SU-DHL-6 (cell line): ENCODE results near the gene ANP32B.

ENCODE experiments used
- H2AFZ ChIP-seq: fragments of 200-600 bp; sonication (generic); 2 replicates; pipeline ENCODE4 v1.6.1; 2014; ENCODE audit warnings: low read depth, mild to moderate bottlenecking, moderate library complexity, mixed read lengths, antibody characterized with exemption, low read length; ENCODE audit not compliant: severe bottlenecking
- H3F3A ChIP-seq: fragments of 200-600 bp; shearing (Covaris generic); 2 replicates; pipeline ENCODE4 v1.6.0; 2016; ENCODE audit warnings: antibody characterized with exemption, mild to moderate bottlenecking; ENCODE audit not compliant: insufficient read depth
- H3K27ac ChIP-seq: fragments of 200-600 bp; sonication (generic); 2 replicates; pipeline ENCODE4 v1.5.1; 2016; ENCODE audit warnings: low read depth, mild to moderate bottlenecking, low read length, moderate library complexity, mixed read lengths
- H3K27me3 ChIP-seq: fragments of 200-600 bp; sonication (generic), shearing (Covaris generic); 2 replicates; pipeline ENCODE4 v1.6.0; 2014; ENCODE audit warnings: mild to moderate bottlenecking, low read length
- H3K36me3 ChIP-seq: fragments of 200-600 bp; sonication (generic); 2 replicates; pipeline ENCODE4 v1.6.1; 2014; ENCODE audit warnings: mild to moderate bottlenecking, low read length, mixed read lengths
- H3K4me2 ChIP-seq: fragments of 300-600, 200-600 bp; shearing (Covaris generic), sonication (generic); 2 replicates; pipeline ENCODE4 v1.6.0; 2014; ENCODE audit warnings: low read length, low read depth, mild to moderate bottlenecking; ENCODE audit not compliant: poor library complexity, severe bottlenecking
- H3K4me3 ChIP-seq: fragments of 200-600 bp; sonication (generic); 2 replicates; pipeline ENCODE4 v1.5.1; 2014; ENCODE audit warnings: antibody characterized with exemption, low read length, mild to moderate bottlenecking, mixed read lengths; ENCODE audit not compliant: insufficient read depth, poor library complexity, severe bottlenecking
- H3K79me2 ChIP-seq: fragments of 200-600 bp; sonication (generic); 2 replicates; pipeline ENCODE4 v1.6.1; 2014; ENCODE audit warnings: mild to moderate bottlenecking, low read length, moderate library complexity; ENCODE audit not compliant: insufficient read depth
- H3K9ac ChIP-seq: fragments of 200-600 bp; sonication (generic); 2 replicates; pipeline ENCODE4 v1.7.0; 2014; ENCODE audit warnings: mild to moderate bottlenecking, low read length
- H3K9me2 ChIP-seq: fragments of 200-600 bp; sonication (generic); replicated peaks from 2 replicates; pipeline ENCODE4 v1.6.1; 2014; ENCODE audit warnings: low read length; ENCODE audit not compliant: insufficient read depth
- H3K9me3 ChIP-seq: fragments of 200-600 bp; sonication (generic); 2 replicates; pipeline ENCODE4 v1.6.1; 2014; ENCODE audit warnings: low read length, mixed read lengths; ENCODE audit not compliant: insufficient read depth
- H4K20me1 ChIP-seq: fragments of 200-600 bp; sonication (generic); 2 replicates; pipeline ENCODE4 v1.6.1; 2014; ENCODE audit warnings: low read depth, mild to moderate bottlenecking, antibody characterized with exemption, low read length, moderate library complexity, mixed read lengths
- CTCF ChIP-seq: fragments of 200-600 bp; sonication (generic); IDR thresholded peaks from one replicate; pipeline ENCODE4 v1.5.1; 2017; ENCODE audit warnings: antibody characterized with exemption, mild to moderate bottlenecking, low read length, moderate library complexity; ENCODE audit not compliant: insufficient read depth, poor library complexity, severe bottlenecking
- EZH2phosphoT487 ChIP-seq: fragments of 200-600 bp; sonication (generic), shearing (Covaris generic); conservative IDR thresholded peaks from 2 replicates; pipeline ENCODE4 v1.6.1; 2018; ENCODE audit warnings: mild to moderate bottlenecking, antibody characterized with exemption, low read length, moderate library complexity, mixed read lengths

The ANP32B gene

GRCh38 chr9:97982683-97983588 is at the start of gene ANP32B:
TSS of gene ANP32B (plus strand) at chr9:97983341. CDS start at chr9:97983556, 215 bp downstream.
- H3K9me2 ChIP-seq, result no peaks in the 10 kb centered on the region
- H3K9me3 ChIP-seq, result no peaks in the 10 kb centered on the region
- peak within 1 kb of the TSS; percentile 83 for H2AFZ ChIP-seq
- H3K36me3 ChIP-seq, result no peaks in the 10 kb centered on the region
- no peaks in the 10 kb centered on the region for H3K27me3 ChIP-seq
- TF ChIP-seq EZH2phosphoT487 (no peak), CTCF (peak; percentile 37)
- peak within 1 kb of the TSS; percentile 100 for H3K9ac ChIP-seq
- H3K4me2 ChIP-seq, result peak within 1 kb of the TSS; percentile 98
- peaks cover 50% of the 10 kb centered on the region for H3K79me2 ChIP-seq
- peaks cover 31% of the 10 kb centered on the region for H3F3A ChIP-seq
- H4K20me1 ChIP-seq, result peaks cover 4% of the 10 kb centered on the region; the same call in 1 of the 2 replicates
- peak within 1 kb of the TSS; percentile 93 for H3K27ac ChIP-seq
- H3K4me3 ChIP-seq, result peak within 1 kb of the TSS; percentile 95

- Histone ChIP-seq H3K4me2 (no peak overlapping the region), H2AFZ (no peak overlapping the region), H3K4me3 (no peak overlapping the region), H3K9me2 (no peaks in the 10 kb centered on the region), H3K9ac (no peak overlapping the region), H3K9me3 (no peaks in the 10 kb centered on the region), H3K27ac (no peak overlapping the region), H3K79me2 (no peaks in the 10 kb centered on the region), H3K36me3 (no peaks in the 10 kb centered on the region), H4K20me1 (no peaks in the 10 kb centered on the region), H3F3A (peaks cover 29% of the 10 kb centered on the region), H3K27me3 (no peaks in the 10 kb centered on the region)
- TF ChIP-seq EZH2phosphoT487 (no peak), CTCF (no peak)
Measured at GRCh38 chr9:97934321-97935115, 48.6 kb upstream of the ANP32B start.

DNA sequence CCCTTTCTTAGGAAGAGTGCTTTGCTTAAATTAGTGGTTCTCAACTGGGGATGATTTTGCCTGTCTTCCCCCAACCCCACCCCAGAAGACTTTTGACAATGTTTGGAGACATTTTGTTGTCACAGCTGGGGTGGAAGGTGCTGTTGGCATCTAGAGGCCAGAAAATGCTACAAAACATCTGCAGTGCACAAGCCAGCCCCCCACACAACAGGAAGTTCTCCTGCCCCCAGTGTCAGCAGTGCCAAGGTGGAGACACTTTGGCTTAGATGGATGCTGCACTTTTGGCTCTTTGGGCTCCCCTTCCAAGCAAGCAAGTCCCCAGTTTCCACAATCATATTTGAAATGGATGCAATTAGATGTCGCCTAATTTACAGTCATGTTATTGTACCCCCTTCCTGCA is 47.9 kb upstream of the ANP32B start:
- peaks cover 29% of the 10 kb centered on the region for H3F3A ChIP-seq
- H3K27ac ChIP-seq, result no peak overlapping the region
- no peaks in the 10 kb centered on the region for H3K9me2 ChIP-seq
- no peaks in the 10 kb centered on the region for H3K36me3 ChIP-seq
- H4K20me1 ChIP-seq, result no peaks in the 10 kb centered on the region
- no peak for TF ChIP-seq CTCF
- TF ChIP-seq EZH2phosphoT487, result no peak
- no peak overlapping the region for H3K4me3 ChIP-seq
- no peak overlapping the region for H3K9ac ChIP-seq
- no peak overlapping the region for H2AFZ ChIP-seq
- no peaks in the 10 kb centered on the region for H3K27me3 ChIP-seq
- H3K9me3 ChIP-seq, result no peaks in the 10 kb centered on the region
- H3K4me2 ChIP-seq, result no peak overlapping the region
- no peaks in the 10 kb centered on the region for H3K79me2 ChIP-seq
